GM12878 (cell line): ENCODE data around the gene TRAF3IP3. TPM values are rescaled to one million over a fixed set of nuclear protein-coding genes. Genes with fewer than 3 reads are reported as not detected.

Experiments
- ATAC-seq: fragments of 200-7000 bp; cut with Tn5 transposase; 3 replicates; pipeline ENCODE4 v1.9.1; 2020; ENCODE audit warnings: mild to moderate bottlenecking, moderate library complexity
- BruUV-seq: library from RNA; stranded (reverse); fragments of 400-500 nt; replicated peaks from 2 replicates; lab custom pipeline; 2021; lab: Mats Ljungman, UMichigan
- CTCF ChIA-PET: fragments of 300-600 bp; sonication (Branson Sonifier 250); formaldehyde crosslinking; extraction: SDS; loops from one replicate; lab custom pipeline; 2021; ENCODE audit warnings: inconsistent platforms; lab: Yijun Ruan, JAX
- POLR2A ChIA-PET: fragments of 350-600 bp; formaldehyde crosslinking; extraction: SDS; loops from one replicate; lab custom pipeline; 2021; ENCODE audit warnings: inconsistent platforms; lab: Charles Lee
- RAD21 ChIA-PET: fragments of 300-600 bp; sonication (Branson Sonifier 250); formaldehyde crosslinking; loops from one replicate; lab custom pipeline; 2023; ENCODE audit warnings: antibody characterized with exemption; ENCODE audit not compliant: unreplicated experiment; lab: Charles Lee
- SMC1A ChIA-PET: fragments of 300-600 bp; sonication (Branson Sonifier 250); formaldehyde crosslinking; loops from one replicate; lab custom pipeline; 2023; ENCODE audit not compliant: unreplicated experiment, uncharacterized antibody; lab: Charles Lee
- DNase-seq: peaks from one replicate; pipeline ENCODE4 v3.0.0-alpha.2; 2011; ENCODE audit warnings: low read depth, low spot score
- FAIRE-seq: peaks from 3 replicates; lab custom pipeline; 2011; peaks lifted over from hg19 to GRCh38; lab: Jason Lieb, UNC
- H2AFZ ChIP-seq: 2 replicates; pipeline ENCODE4 v1.6.0; 2011; ENCODE audit warnings: low read depth, low read length, control low read depth; ENCODE audit not compliant: control insufficient read depth
- H3K27ac ChIP-seq: 2 replicates; pipeline ENCODE4 v1.5.1; 2011; ENCODE audit warnings: control low read depth; ENCODE audit not compliant: control insufficient read depth, insufficient read depth
- H3K27me3 ChIP-seq, 2 experiments: replicated peaks in 1 of 2; 2 replicates each; pipeline versions ENCODE4 v1.6.0 to v1.6.1; 2011; ENCODE audit warnings: low read length in 1 of 2; ENCODE audit not compliant: control insufficient read depth in 2 of 2, insufficient read depth in 2 of 2
- H3K36me3 ChIP-seq, 2 experiments: 2 replicates each; pipeline ENCODE4 v1.5.1; 2011; ENCODE audit warnings: low read length in 1 of 2; ENCODE audit not compliant: control insufficient read depth in 2 of 2, insufficient read depth in 2 of 2
- H3K4me1 ChIP-seq: 2 replicates; pipeline ENCODE4 v1.6.1; 2011; ENCODE audit warnings: mild to moderate bottlenecking, low read length, moderate library complexity, mixed read lengths; ENCODE audit not compliant: control insufficient read depth, insufficient read depth
- H3K4me2 ChIP-seq: 2 replicates; pipeline ENCODE4 v1.6.0; 2011; ENCODE audit warnings: control low read depth; ENCODE audit not compliant: control insufficient read depth, insufficient read depth
- H3K4me3 ChIP-seq: fragments of 200-600 bp; sonication (generic); 2 replicates; pipeline ENCODE4 v1.5.1; 2016
- H3K79me2 ChIP-seq: 2 replicates; pipeline ENCODE4 v1.6.0; 2011; ENCODE audit warnings: low read length; ENCODE audit not compliant: control insufficient read depth, insufficient read depth
- H3K9ac ChIP-seq: 2 replicates; pipeline ENCODE4 v1.8.0; 2011; ENCODE audit warnings: low read length, control low read depth, mixed read lengths; ENCODE audit not compliant: control insufficient read depth, insufficient read depth
- H3K9me3 ChIP-seq: replicated peaks from 3 replicates; pipeline ENCODE4 v1.5.1; 2011; ENCODE audit warnings: mild to moderate bottlenecking, low read length; ENCODE audit not compliant: control insufficient read depth, insufficient read depth
- H4K20me1 ChIP-seq: 2 replicates; pipeline ENCODE4 v1.6.0; 2011; ENCODE audit not compliant: control insufficient read depth, insufficient read depth
- BACH1 ChIP-seq: fragments of 450-650 bp; IDR thresholded peaks from 2 replicates; pipeline ENCODE4 v1.6.1; 2017; ENCODE audit warnings: mild to moderate bottlenecking, borderline replicate concordance
- CREM ChIP-seq: IDR thresholded peaks from 2 replicates; pipeline ENCODE4 v1.6.1; 2014; ENCODE audit warnings: antibody characterized with exemption, low read depth
- EP300 ChIP-seq, 2 experiments: fragments of 150-350 bp in 1 of 2; IDR thresholded peaks; 2 replicates each; pipeline ENCODE4 v1.6.1; 2011 to 2012; ENCODE audit warnings: low read depth in 2 of 2, low read length in 2 of 2, borderline replicate concordance in 1 of 2, improper control_type of control experiment in 1 of 2, inconsistent platforms in 1 of 2; ENCODE audit not compliant: control insufficient read depth in 1 of 2
- MYC ChIP-seq: IDR thresholded peaks from 2 replicates; pipeline ENCODE4 v1.6.1; 2011; ENCODE audit warnings: mild to moderate bottlenecking, low read length, moderate library complexity, inconsistent platforms; ENCODE audit not compliant: insufficient read depth, insufficient replicate concordance, insufficient read length, severe bottlenecking
- PAX5 ChIP-seq: IDR thresholded peaks from 2 replicates; pipeline ENCODE4 v1.6.1; 2011; ENCODE audit warnings: low read depth, low read length, borderline replicate concordance
- RAD21 ChIP-seq: IDR thresholded peaks from 2 replicates; pipeline ENCODE4 v1.6.1; 2011; ENCODE audit warnings: mild to moderate bottlenecking, low read depth, low read length, moderate library complexity; ENCODE audit not compliant: insufficient read depth
- RCOR1 ChIP-seq: conservative IDR thresholded peaks from 2 replicates; pipeline ENCODE4 v1.6.1; 2012; ENCODE audit warnings: low read depth, low read length, improper control_type of control experiment
- WGBS: methylation state at CpG from one replicate; pipeline ENCODE4 v1.1.6; 2016; ENCODE audit warnings: low lambda C conversion rate; ENCODE audit not compliant: insufficient replicate concordance, insufficient coverage; ENCODE audit errors: missing lambda C conversion rate; 5-methylcytosine and 5-hydroxymethylcytosine counted together
- in situ Hi-C: fragments of 300-500 bp; cut with MboI; formaldehyde crosslinking; loops from 9 replicates; pipeline ENCODE4 v1.14.3; 2018; ENCODE audit warnings: mixed read lengths
- intact Hi-C: fragments of 100-400 bp; cut with micrococcal nuclease; formaldehyde crosslinking; loops from one replicate; pipeline ENCODE4 v1.14.2; 2022; ENCODE audit not compliant: unreplicated experiment
- polyA plus RNA-seq, 11 experiments: library from polyadenylated mRNA; depleted of rRNA in 4 of 11; unstranded in 6 of 11; stranded (reverse) in 5 of 11; fragments of >200 nt; fragmentation: Nextera tagmentation in 4 of 11; fragmentation: Illumina TruSeq in 1 of 11; extraction: Ambion mirVana in 4 of 11; extraction: Trizol in 1 of 11; gene quantifications; 1 replicate in 1 of 11; 2 replicates in 10 of 11; pipeline versions ENCODE4 v1.2.1 to v1.2.3, GENCODE V29; 2011 to 2016; ENCODE audit warnings: inconsistent platforms in 2 of 11, missing spikeins in 2 of 11, low read depth in 1 of 11
- total RNA-seq, 4 experiments: library from RNA; depleted of rRNA in 3 of 4; stranded (reverse); fragments of >200 nt in 3 of 4; fragmentation: Illumina TruSeq in 1 of 4; extraction: Trizol in 1 of 4; gene quantifications; 2 replicates each; pipeline versions ENCODE4 v1.2.1 to v1.2.3, GENCODE V29; 2013 to 2021
- TF ChIP-seq, protein P1 (sequence below): fragments of 150-350 bp; IDR thresholded peaks from 2 replicates; pipeline ENCODE4 v1.6.1; 2016; ENCODE audit warnings: low read depth, low read length

TRAF3IP3 gene
- total and polyA plus RNA-seq, 10 of the 15 experiments (the other 5 are each of a cell fraction or from before 2014, with no cell fraction given), result 61.6 to 121 (median 96.5) TPM

DNA sequence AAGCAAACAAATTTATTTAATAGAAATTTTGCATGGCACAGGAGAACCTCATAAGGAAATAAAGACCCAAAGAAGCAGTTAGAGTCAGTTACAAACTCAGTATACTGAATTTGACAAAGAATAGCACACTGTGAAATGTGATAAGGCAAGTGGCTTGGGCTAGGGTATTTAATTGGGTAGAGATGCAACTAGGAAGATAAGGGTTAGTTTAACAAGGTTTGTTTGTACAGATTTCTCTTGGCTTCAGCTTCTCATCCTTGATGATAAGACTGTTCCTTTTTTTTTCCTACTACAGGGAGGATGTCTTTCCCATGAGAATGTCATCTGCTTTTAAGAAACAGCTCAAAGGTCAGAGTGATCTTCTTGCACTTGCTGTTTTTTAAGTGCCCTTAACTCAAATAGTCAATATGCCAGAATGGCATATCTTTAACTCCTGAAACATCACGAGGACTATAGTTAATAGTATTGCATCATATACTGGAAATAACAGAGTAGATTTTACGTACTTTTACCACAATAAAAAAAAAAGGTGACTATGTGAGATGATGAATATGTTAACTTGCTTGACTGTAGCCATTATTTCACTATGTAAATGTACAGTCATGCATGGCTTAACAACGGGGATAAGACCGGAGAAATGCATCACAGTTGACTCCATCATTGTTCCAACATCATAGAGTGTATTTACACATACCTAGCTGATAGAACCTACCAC lies 9.2 kb upstream of the TRAF3IP3 start:
- Histone ChIP-seq H3K27me3 (no peaks in the 10 kb centered on the region), H3K4me2 (no peak overlapping the region), H4K20me1 (no peaks in the 10 kb centered on the region), H3K36me3 (no peaks in the 10 kb centered on the region), H3K9me3 (no peaks in the 10 kb centered on the region), H2AFZ (no peak overlapping the region), H3K27ac (no peak overlapping the region), H3K4me3 (no peak overlapping the region), H3K4me1 (peaks cover 24% of the 10 kb centered on the region), H3K79me2 (no peaks in the 10 kb centered on the region), H3K9ac (no peak overlapping the region)
- intact Hi-C loops (loop anchor here (1.0 to 10.0 kb wide), 6 partner anchors 53 to 177 kb away; partner anchors contain the start of gene LAMB3), in situ Hi-C loops (loop anchor here (5.0 kb wide), 1 partner anchor 169 kb away; no protein-coding TSS in a partner anchor)
- ATAC-seq (no peak), DNase-seq (no peak), FAIRE-seq (no peak)
- no TSS peak for BruUV-seq
- WGBS, result 80% methylated on average over 4 of the region's 4 CpGs
- SMC1A ChIA-PET, result interaction anchor here (0.8 to 6.8 kb wide), 9 partner anchors 9 to 97 kb away, joined by 3 to 60 read pairs (median 6); partner anchors contain the start of gene LAMB3
- CTCF ChIA-PET, result interaction anchor here (0.6 to 6.6 kb wide), 15 partner anchors 10 to 181 kb away, joined by 3 to 86 read pairs (median 4); no protein-coding TSS in a partner anchor
- POLR2A ChIA-PET, result no interaction called here
- RAD21 ChIA-PET, result interaction anchor here (1.6 to 2.7 kb wide), 3 partner anchors 92 to 177 kb away, joined by 4 to 7 read pairs (median 5); partner anchors contain the start of gene LAMB3
- TF ChIP-seq RCOR1 (no peak), PAX5 (peak; percentile 55; the same call in 1 of the 2 replicates)

DNA sequence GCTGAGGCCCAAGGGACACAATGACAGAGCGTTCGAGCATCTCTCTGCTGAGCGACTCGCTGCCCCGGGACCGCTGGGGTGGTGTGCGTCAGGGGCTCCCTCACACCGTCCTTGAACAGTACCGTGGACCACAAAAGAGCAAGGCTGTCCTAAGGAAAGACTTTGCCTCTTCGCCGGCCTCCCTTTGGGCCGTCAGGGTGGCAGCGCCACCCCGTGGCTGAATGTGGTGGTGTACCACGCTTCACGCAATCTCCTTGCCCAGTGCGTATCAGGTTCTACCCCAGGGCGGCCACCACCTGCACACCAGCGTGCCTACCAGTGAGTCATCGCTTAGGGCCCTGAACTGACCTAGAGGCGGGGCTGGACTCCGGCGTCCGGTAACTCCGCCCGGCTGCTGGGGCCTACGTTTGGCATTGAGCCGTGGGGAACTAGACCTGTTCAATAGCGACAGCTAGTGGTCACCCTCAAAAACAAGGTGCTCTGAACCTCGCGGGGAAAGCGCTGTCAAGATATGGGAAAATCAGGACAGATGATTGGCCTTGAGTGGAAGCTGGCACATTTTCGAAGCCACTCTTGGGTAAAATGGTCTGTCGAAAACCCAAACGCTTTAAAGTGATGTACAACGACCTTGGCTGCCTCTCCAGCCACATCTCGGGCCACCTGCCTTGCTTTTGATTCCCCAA lies 8.1 kb upstream of the TRAF3IP3 start:
- ChIA-PET CTCF (interaction anchor here (0.7 to 6.6 kb wide), 54 partner anchors 9 to 187 kb away, joined by 3 to 86 read pairs (median 6); partner anchors contain the start of genes C1orf74, G0S2, HSD11B1 and LAMB3), POLR2A (interaction anchor here (1.4 to 1.5 kb wide), 2 partner anchors 74 to 98 kb away, joined by 3 to 5 read pairs; no protein-coding TSS in a partner anchor), SMC1A (interaction anchor here (0.7 to 13.9 kb wide), 23 partner anchors 11 to 178 kb away, joined by 3 to 282 read pairs (median 4); partner anchors contain the start of genes C1orf74, G0S2 and LAMB3), RAD21 (interaction anchor here (0.6 to 12.6 kb wide), 19 partner anchors 8 to 180 kb away, joined by 3 to 188 read pairs (median 5); partner anchors contain the start of genes LAMB3 and TRAF3IP3)
- Histone ChIP-seq H3K79me2 (no peaks in the 10 kb centered on the region), H3K9me3 (no peaks in the 10 kb centered on the region), H3K4me3 (peak overlapping the region; percentile 21; the same call in 1 of the 2 replicates), H4K20me1 (no peaks in the 10 kb centered on the region), H3K4me1 (peaks cover 36% of the 10 kb centered on the region), H3K9ac (no peak overlapping the region), H3K4me2 (peak overlapping the region; percentile 39), H3K27me3 (no peaks in the 10 kb centered on the region), H2AFZ (peak overlapping the region; percentile 61), H3K36me3 (no peaks in the 10 kb centered on the region), H3K27ac (no peak overlapping the region)
- peak; percentile 94 for ATAC-seq
- no TSS peak for BruUV-seq
- FAIRE-seq, result peak; percentile 87
- WGBS, result 47% methylated on average over 37 of the region's 37 CpGs
- in situ Hi-C loops (loop anchor here (5.0 kb wide), 1 partner anchor 170 kb away; no protein-coding TSS in a partner anchor), intact Hi-C loops (loop anchor here (1.0 to 10.0 kb wide), 7 partner anchors 54 to 178 kb away; partner anchors contain the start of genes LAMB3 and UTP25)
- DNase-seq, result peak; percentile 82
- TF ChIP-seq BACH1 (peak; percentile 46; the same call in 1 of the 2 replicates), RAD21 (peak; percentile 67), CREM (peak; percentile 67), MYC (peak; percentile 51), EP300 (IDR thresholded peaks at IDR 0.05; ENCODE audit: borderline replicate concordance in 1 of 2, control insufficient read depth in 1 of 2, low read depth in 2 of 2, low read length in 2 of 2) (peak; percentile 22 to 25; a peak in 1 of 4 replicates)
- TF ChIP-seq, protein P1, sequence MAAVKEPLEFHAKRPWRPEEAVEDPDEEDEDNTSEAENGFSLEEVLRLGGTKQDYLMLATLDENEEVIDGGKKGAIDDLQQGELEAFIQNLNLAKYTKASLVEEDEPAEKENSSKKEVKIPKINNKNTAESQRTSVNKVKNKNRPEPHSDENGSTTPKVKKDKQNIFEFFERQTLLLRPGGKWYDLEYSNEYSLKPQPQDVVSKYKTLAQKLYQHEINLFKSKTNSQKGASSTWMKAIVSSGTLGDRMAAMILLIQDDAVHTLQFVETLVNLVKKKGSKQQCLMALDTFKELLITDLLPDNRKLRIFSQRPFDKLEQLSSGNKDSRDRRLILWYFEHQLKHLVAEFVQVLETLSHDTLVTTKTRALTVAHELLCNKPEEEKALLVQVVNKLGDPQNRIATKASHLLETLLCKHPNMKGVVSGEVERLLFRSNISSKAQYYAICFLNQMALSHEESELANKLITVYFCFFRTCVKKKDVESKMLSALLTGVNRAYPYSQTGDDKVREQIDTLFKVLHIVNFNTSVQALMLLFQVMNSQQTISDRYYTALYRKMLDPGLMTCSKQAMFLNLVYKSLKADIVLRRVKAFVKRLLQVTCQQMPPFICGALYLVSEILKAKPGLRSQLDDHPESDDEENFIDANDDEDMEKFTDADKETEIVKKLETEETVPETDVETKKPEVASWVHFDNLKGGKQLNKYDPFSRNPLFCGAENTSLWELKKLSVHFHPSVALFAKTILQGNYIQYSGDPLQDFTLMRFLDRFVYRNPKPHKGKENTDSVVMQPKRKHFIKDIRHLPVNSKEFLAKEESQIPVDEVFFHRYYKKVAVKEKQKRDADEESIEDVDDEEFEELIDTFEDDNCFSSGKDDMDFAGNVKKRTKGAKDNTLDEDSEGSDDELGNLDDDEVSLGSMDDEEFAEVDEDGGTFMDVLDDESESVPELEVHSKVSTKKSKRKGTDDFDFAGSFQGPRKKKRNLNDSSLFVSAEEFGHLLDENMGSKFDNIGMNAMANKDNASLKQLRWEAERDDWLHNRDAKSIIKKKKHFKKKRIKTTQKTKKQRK, result no peak
